Cerebellar cortex (tissue), 1 donor: ENCODE data around the gene NFKBIB.
A peak's percentile ranks its signal among the peaks of the same experiment; 100 is the strongest.

Experiments used
- DNase-seq: peaks from one replicate; pipeline ENCODE4 v3.0.0-alpha.2; 2015; ENCODE audit warnings: low spot score

NFKBIB gene

DNA sequence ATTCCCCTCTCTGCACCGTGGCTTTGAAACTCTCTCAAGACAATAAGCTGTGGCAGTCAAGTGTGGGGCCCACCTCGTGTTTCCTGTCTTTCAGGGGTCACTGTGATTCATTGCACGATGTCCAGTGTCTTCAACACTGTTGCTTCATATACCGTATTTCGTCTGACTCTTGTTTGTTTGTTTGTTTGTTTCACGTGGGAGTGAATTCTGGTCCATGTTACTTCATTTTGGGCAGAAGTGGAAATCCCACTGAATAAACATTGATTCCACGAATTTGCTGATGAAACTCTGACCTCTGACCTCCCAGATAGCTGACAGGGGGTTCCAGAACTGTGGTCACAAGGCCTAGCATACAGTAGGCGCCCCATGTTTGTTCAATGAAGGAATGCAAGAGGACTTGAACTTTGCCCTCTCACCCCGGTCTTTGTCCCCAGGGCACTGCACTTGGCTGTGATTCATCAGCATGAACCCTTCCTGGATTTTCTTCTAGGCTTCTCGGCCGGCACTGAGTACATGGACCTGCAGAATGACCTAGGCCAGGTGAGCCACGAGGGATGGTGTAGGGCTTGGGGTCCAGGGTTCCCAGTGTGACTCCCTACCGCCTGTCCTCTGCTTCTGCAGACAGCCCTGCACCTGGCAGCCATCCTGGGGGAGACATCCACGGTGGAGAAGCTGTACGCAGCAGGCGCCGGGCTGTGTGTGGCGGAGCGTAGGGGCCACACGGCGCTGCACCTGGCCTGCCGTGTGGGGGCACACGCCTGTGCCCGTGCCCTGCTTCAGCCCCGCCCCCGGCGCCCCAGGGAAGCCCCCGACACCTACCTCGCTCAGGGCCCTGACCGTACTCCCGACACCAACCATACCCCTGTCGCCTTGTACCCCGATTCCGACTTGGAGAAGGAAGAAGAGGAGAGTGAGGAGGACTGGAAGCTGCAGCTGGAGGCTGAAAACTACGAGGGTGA, 5.1 kb downstream of the NFKBIB start:
- DNase-seq, result no peak

- no peak for DNase-seq
These were observed 5.9 kb downstream of the NFKBIB start for GRCh38 chr19:38905620-38906019.

DNA sequence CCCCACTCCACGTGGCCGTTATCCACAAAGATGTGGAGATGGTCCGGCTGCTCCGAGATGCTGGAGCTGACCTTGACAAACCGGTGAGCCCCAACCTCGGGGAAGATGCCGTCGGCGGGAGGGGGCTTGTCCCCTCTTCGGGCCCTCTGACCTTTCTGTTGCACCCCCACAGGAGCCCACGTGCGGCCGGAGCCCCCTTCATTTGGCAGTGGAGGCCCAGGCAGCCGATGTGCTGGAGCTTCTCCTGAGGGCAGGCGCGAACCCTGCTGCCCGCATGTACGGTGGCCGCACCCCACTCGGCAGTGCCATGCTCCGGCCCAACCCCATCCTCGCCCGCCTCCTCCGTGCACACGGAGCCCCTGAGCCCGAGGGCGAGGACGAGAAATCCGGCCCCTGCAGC, 7.5 kb downstream of the NFKBIB start:
- DNase-seq, result no peak

- no peak for DNase-seq
These were observed 7.9 kb downstream of the NFKBIB start for GRCh38 chr19:38907670-38908069.

DNA sequence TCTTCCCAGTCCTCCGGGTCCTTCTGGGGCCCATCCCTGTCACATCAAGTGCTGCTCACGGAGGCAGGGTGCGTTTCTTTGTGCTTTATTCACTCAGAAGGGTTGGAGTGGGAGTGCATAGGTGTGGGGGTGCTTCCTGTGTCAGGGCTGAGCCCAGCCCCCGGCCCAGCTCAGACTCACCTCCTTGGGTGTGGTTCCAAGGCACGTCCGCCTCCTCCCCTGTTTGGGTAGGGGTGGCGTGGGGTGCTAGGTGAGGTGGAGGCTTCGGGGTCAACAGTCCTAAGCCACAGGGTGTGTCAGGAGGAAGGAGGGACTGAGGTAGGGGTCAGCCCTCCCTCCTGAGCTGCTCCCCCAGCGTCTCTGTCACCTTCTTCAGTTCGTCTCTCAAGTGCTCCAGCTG, 9.1 kb downstream of the NFKBIB start:
- no peak for DNase-seq

- no peak for DNase-seq
These were observed 10.7 kb downstream of the NFKBIB start for GRCh38 chr19:38910488-38910887.

DNA sequence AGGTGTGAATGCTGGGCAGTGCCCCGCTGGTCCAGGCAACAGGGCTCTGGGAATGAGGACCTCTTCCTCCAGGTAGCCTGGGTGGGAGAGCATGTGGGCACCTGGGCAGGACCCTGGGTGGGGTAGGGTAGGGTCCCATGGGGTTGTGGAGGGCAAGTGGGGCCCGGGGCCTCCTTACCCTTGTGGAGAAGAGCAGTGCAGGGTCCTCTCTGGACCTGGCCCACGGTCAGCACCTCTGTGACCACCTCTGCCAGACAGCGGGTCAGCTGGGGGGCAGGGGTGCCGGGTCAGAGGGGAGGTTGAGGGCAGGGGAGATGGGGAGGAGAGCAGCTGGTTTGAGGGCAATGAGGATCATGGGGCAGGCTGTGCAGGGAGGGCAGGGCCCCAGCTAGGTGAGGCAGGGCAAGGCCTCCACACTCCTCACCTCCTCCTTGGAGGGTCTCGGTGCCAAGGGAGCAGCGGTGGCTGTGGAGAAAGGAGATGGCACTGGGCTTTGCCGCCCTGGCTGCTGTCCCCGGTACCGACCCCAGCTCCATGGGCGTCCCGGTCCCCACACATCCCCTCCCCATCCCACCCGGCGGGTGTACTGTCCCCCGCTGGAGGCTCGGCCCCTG, 11.7 kb downstream of the NFKBIB start:
- no peak for DNase-seq

GRCh38 chr19:38912600-38913514, 13.1 kb downstream of the NFKBIB start:
- no peak for DNase-seq

DNA sequence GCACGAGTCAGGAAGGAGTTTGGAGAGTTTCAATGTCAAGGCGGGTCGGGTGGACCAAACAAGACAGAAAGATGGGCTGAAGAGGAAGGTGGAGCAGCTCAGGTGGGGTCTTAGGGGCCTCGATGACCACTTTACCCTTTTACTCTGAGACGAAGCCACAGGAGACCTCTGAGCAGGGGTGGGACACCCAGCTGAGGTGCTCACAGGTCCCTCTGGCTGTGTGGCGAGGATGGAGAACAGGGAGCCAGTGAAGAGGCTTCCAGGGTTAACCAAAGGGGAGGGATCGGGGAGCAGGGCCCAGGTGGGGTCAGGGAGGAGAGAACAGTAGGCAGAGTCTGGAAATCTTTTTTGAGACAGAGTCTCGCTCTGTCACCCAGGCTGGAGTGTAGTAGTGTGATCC, 14.2 kb downstream of the NFKBIB start:
- no peak for DNase-seq

GRCh38 chr19:38915329-38916321, 15.9 kb downstream of the NFKBIB start:
- DNase-seq, result no peak

DNA sequence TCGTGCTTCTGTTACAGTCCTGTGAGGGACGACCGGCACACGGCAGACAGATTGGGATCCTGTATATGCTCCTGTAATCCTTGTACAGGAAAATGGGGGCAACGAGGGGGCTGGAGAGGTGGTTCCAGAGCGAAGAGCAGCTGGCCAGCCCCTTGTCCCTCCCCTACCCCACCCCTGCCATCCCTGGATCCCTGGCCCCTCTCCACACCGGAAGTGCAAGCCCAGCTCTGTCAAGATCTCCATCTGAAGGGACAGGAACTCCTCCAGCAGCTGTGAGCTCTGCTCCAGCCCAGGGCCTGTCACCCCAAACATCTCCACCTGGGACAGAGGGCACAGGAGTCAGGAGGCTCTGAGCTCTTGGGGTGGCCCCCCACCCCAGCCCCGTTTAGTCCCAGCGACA, 17.7 kb downstream of the NFKBIB start:
- no peak for DNase-seq

GRCh38 chr19:38917921-38918491, 18.2 kb downstream of the NFKBIB start:
- DNase-seq, result peak; percentile 37

- DNase-seq, result no peak
These were observed 18.8 kb downstream of the NFKBIB start for GRCh38 chr19:38918526-38918925.

GRCh38 chr19:38919837-38920601, 20.2 kb downstream of the NFKBIB start:
- DNase-seq, result no peak

GRCh38 chr19:38920602-38921419, 21.0 kb downstream of the NFKBIB start:
- no peak for DNase-seq

GRCh38 chr19:38921420-38922274, 21.9 kb downstream of the NFKBIB start:
- DNase-seq, result no peak

DNA sequence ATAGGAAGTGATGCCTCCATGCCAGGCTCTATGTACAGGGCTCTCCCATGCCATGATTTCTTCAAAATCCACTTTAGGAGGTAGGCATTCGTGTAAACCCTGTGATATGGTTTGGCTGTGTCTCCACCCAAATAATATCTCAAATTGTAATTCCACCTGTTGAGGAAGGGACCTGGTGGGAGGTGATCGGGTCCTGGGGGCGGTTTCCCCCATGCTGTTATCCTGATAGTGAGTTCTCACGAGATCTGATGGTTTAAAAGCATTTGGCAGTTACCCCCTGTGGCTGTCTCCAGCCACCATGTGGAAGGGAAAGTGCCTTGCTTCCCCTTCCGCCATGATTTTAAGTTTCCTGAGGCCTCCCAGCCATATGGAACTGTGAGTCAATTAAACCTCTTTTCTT, 22.7 kb downstream of the NFKBIB start:
- no peak for DNase-seq

- DNase-seq, result no peak
These were observed 24.6 kb downstream of the NFKBIB start for GRCh38 chr19:38924388-38924787.
